HepG2 (cell line): ENCODE results near the gene LRRC28. TPM values are rescaled to one million over a fixed set of nuclear protein-coding genes. Genes with fewer than 3 reads are reported as not detected.

Source experiments
- ATAC-seq: fragments of 200-7000 bp; cut with Tn5 transposase; 3 replicates; pipeline ENCODE4 v1.9.1; 2020; ENCODE audit warnings: mild to moderate bottlenecking, moderate library complexity
- BruUV-seq: library from RNA; stranded (reverse); fragments of 400-500 nt; replicated peaks from 2 replicates; lab custom pipeline; 2021; lab: Mats Ljungman, UMichigan
- CTCF ChIA-PET: fragments of 300-600 bp; formaldehyde crosslinking; extraction: SDS; loops from one replicate; lab custom pipeline; 2021; ENCODE audit warnings: low total read pairs, inconsistent platforms, low intra/inter-chr PET ratio; lab: Yijun Ruan, JAX
- POLR2A ChIA-PET: fragments of 350-600 bp; sonication (Branson Sonifier 250); formaldehyde crosslinking; loops from one replicate; lab custom pipeline; 2020; ENCODE audit warnings: antibody characterized with exemption, inconsistent platforms; lab: Yijun Ruan, JAX
- DNase-seq: peaks from one replicate; pipeline ENCODE4 v3.0.0-alpha.2; 2015; ENCODE audit warnings: low spot score
- FAIRE-seq: peaks from 3 replicates; lab custom pipeline; 2011; peaks lifted over from hg19 to GRCh38; lab: Jason Lieb, UNC
- H2AFZ ChIP-seq: one replicate; pipeline ENCODE4 v1.6.1; 2011; ENCODE audit warnings: low read length, inconsistent platforms
- H3K27ac ChIP-seq: fragments of 300-600 bp; 3 replicates; pipeline ENCODE4 v1.8.0; 2011; ENCODE audit warnings: mixed run types, mild to moderate bottlenecking, mixed read lengths, low read length, inconsistent platforms; ENCODE audit not compliant: insufficient read depth; ENCODE audit errors: extremely low read length
- H3K27me3 ChIP-seq, 2 experiments: fragments of 200-600 bp in 1 of 2; 2 replicates in 1 of 2; 3 replicates in 1 of 2; pipeline versions ENCODE4 v1.6.0 to v1.8.0; 2011; ENCODE audit warnings: low read length in 2 of 2, mild to moderate bottlenecking in 2 of 2, moderate library complexity in 2 of 2, inconsistent platforms in 1 of 2; ENCODE audit not compliant: insufficient read depth in 2 of 2, control insufficient read depth in 1 of 2
- H3K36me3 ChIP-seq, 2 experiments: fragments of 200-600 bp in 1 of 2; replicated peaks in 1 of 2; 2 replicates in 1 of 2; 3 replicates in 1 of 2; pipeline versions ENCODE4 v1.5.1 to v1.8.0; 2011; ENCODE audit warnings: low read length in 2 of 2, inconsistent platforms in 1 of 2; ENCODE audit not compliant: insufficient read depth in 2 of 2, control insufficient read depth in 1 of 2
- H3K4me1 ChIP-seq: 2 replicates; pipeline ENCODE4 v1.5.1; 2012; ENCODE audit warnings: low read length, inconsistent platforms; ENCODE audit not compliant: insufficient read depth
- H3K4me2 ChIP-seq: 2 replicates; pipeline ENCODE4 v1.6.0; 2011; ENCODE audit warnings: low read depth, low read length, inconsistent platforms
- H3K4me3 ChIP-seq, 3 experiments: fragments of 200-600 bp in 1 of 3; sonication (generic), shearing (Covaris generic) in 1 of 3; replicated peaks in 1 of 3; 2 replicates each; pipeline ENCODE4 v1.5.1; 2011 to 2016; ENCODE audit warnings: low read length in 3 of 3, inconsistent platforms in 2 of 3, low read depth in 2 of 3, mild to moderate bottlenecking in 2 of 3, control low read depth in 1 of 3, mixed read lengths in 1 of 3; ENCODE audit not compliant: insufficient read depth in 1 of 3
- H3K79me2 ChIP-seq: one replicate; pipeline ENCODE4 v1.6.1; 2011; ENCODE audit warnings: low read length, inconsistent platforms; ENCODE audit not compliant: insufficient read depth
- H3K9ac ChIP-seq: 2 replicates; pipeline ENCODE4 v1.6.0; 2011; ENCODE audit warnings: mild to moderate bottlenecking, low read depth, low read length, inconsistent platforms; ENCODE audit not compliant: insufficient read depth
- H3K9me3 ChIP-seq: 2 replicates; pipeline ENCODE4 v1.5.1; 2012; ENCODE audit warnings: mild to moderate bottlenecking, low read length
- H4K20me1 ChIP-seq: 2 replicates; pipeline ENCODE4 v1.6.0; 2011; ENCODE audit warnings: inconsistent platforms, mild to moderate bottlenecking, low read length, moderate library complexity; ENCODE audit not compliant: insufficient read depth
- HMGXB4 ChIP-seq, 2 experiments: sonication (generic) in 1 of 2; formaldehyde crosslinking in 1 of 2; IDR thresholded peaks; 2 replicates each; pipeline versions ENCODE4 v1.4.0 to v1.6.1; 2018 to 2020; ENCODE audit warnings: missing genetic modification reagents in 2 of 2, borderline replicate concordance in 1 of 2, low read depth in 1 of 2, mild to moderate bottlenecking in 1 of 2, missing biosample characterization in 1 of 2
- HNF4G ChIP-seq, 2 experiments: sonication (generic) in 1 of 2; formaldehyde crosslinking in 1 of 2; IDR thresholded peaks; 2 replicates each; pipeline versions ENCODE4 v1.4.0 to v1.6.1; 2011 to 2020; ENCODE audit warnings: borderline replicate concordance in 2 of 2, low read depth in 2 of 2, mild to moderate bottlenecking in 2 of 2, low read length in 1 of 2, missing genetic modification reagents in 1 of 2, moderate library complexity in 1 of 2
- KDM5B ChIP-seq: sonication (generic); formaldehyde crosslinking; IDR thresholded peaks from 2 replicates; pipeline ENCODE4 v1.4.0; 2020; ENCODE audit warnings: missing genetic modification reagents, mild to moderate bottlenecking, borderline replicate concordance
- KLF6 ChIP-seq: IDR thresholded peaks from 2 replicates; pipeline ENCODE4 v1.8.0; 2016; ENCODE audit warnings: missing biosample characterization, missing genetic modification reagents
- LRRFIP1 ChIP-seq: sonication (generic); formaldehyde crosslinking; conservative IDR thresholded peaks from 2 replicates; pipeline ENCODE4 v1.4.0; 2020; ENCODE audit warnings: missing genetic modification reagents
- NFRKB ChIP-seq: fragments of 450-650 bp; IDR thresholded peaks from 2 replicates; pipeline ENCODE4 v1.6.1; 2017
- REPIN1 ChIP-seq: sonication (generic); formaldehyde crosslinking; IDR thresholded peaks from 2 replicates; pipeline ENCODE4 v1.8.0; 2022; ENCODE audit warnings: missing genetic modification reagents, low read depth, mild to moderate bottlenecking, borderline replicate concordance
- THAP7 ChIP-seq: sonication (generic); formaldehyde crosslinking; IDR thresholded peaks from 2 replicates; pipeline ENCODE4 v1.8.1; 2023; ENCODE audit warnings: mild to moderate bottlenecking, missing genetic modification reagents
- ZBED4 ChIP-seq: sonication (generic); formaldehyde crosslinking; IDR thresholded peaks from 2 replicates; pipeline ENCODE4 v1.4.0; 2020; ENCODE audit warnings: missing genetic modification reagents, borderline replicate concordance
- ZNF224 ChIP-seq: sonication (generic); formaldehyde crosslinking; IDR thresholded peaks from 2 replicates; pipeline ENCODE4 v1.5.0; 2020; ENCODE audit warnings: mild to moderate bottlenecking, missing genetic modification reagents
- ZNF576 ChIP-seq: sonication (generic); formaldehyde crosslinking; IDR thresholded peaks from 2 replicates; pipeline ENCODE4 v1.4.0; 2020; ENCODE audit warnings: mild to moderate bottlenecking, missing genetic modification reagents
- WGBS: methylation state at CpG from one replicate; pipeline ENCODE4 v1.1.6; 2017; ENCODE audit warnings: low lambda C conversion rate; 5-methylcytosine and 5-hydroxymethylcytosine counted together
- in situ Hi-C: cut with HindIII; loops from 2 replicates; pipeline ENCODE4 v1.10.0; 2017; ENCODE audit warnings: low pct_unique_long_range_greater_than_20kb; ENCODE audit not compliant: extremely low pct_ligation_motif_present
- intact Hi-C: fragments of 100-400 bp; cut with micrococcal nuclease; formaldehyde crosslinking; loops from one replicate; pipeline ENCODE4 v1.10.0; 2022; ENCODE audit not compliant: unreplicated experiment
- polyA plus RNA-seq, 8 experiments: library from polyadenylated mRNA; depleted of rRNA in 3 of 8; stranded (reverse) in 7 of 8; unstranded in 1 of 8; fragments of >200 nt; fragmentation: Illumina TruSeq in 4 of 8; extraction: Trizol in 4 of 8; gene quantifications; 2 replicates each; pipeline versions ENCODE4 v1.2.1 to v1.2.3, GENCODE V29; 2011 to 2016; ENCODE audit warnings: low read depth in 4 of 8, missing spikeins in 1 of 8, mixed read lengths in 1 of 8; ENCODE audit not compliant: insufficient read depth in 1 of 8
- total RNA-seq, 5 experiments: library from RNA; depleted of rRNA; stranded (reverse); fragments of >200 nt; fragmentation: Illumina TruSeq; extraction: Trizol; gene quantifications; 2 replicates each; pipeline ENCODE4 v1.2.3, GENCODE V29; 2016; ENCODE audit warnings: low read depth in 1 of 5

LRRC28 gene
- total and polyA plus RNA-seq, 2 of the 13 experiments (the other 11 are each of a cell fraction or from before 2014, with no cell fraction given), result 17.5 to 21.3 TPM

- CTCF ChIA-PET, result no interaction called here
- ATAC-seq, result peak; percentile 36
- H3K79me2 ChIP-seq, result no peaks in the 10 kb centered on the region
- H3K36me3 ChIP-seq, result no peaks in the 10 kb centered on the region
- no peak overlapping the region for H2AFZ ChIP-seq
- 42% methylated on average over 7 of the region's 15 CpGs for WGBS
- intact Hi-C loops (no loop called here), in situ Hi-C loops (loop anchor here (10.0 kb wide), 1 partner anchor 132 kb away; the partner anchor contains the start of gene MEF2A)
- peaks cover 34% of the 10 kb centered on the region for H3K4me1 ChIP-seq
- H3K27me3 ChIP-seq, result peaks cover 5 to 65% of the 10 kb centered on the region in 2 experiments; a peak in 4 of 5 replicates
- H3K9me3 ChIP-seq, result no peaks in the 10 kb centered on the region
- POLR2A ChIA-PET, result interaction anchor here (0.6 kb wide), 1 partner anchor 222 kb away, joined by 3 read pairs; no protein-coding TSS in a partner anchor
- H3K4me2 ChIP-seq, result peak overlapping the region; percentile 38; the same call in 1 of the 2 replicates
- no peak for FAIRE-seq
- no TSS peak for BruUV-seq
- H3K9ac ChIP-seq, result no peak overlapping the region
- DNase-seq, result no peak
- no peaks in the 10 kb centered on the region for H4K20me1 ChIP-seq
- H3K4me3 ChIP-seq, result peak overlapping the region in 1 of 3 experiments; percentile 15; a peak in 1 of 6 replicates
- no peak overlapping the region for H3K27ac ChIP-seq
- no peak for TF ChIP-seq ZBED4 (CRISPR knock-in tag)
- no peak for TF ChIP-seq ZNF224 (CRISPR knock-in tag)
- no peak for TF ChIP-seq KDM5B
- no peak for TF ChIP-seq REPIN1 (CRISPR knock-in tag)
- no peak for TF ChIP-seq HNF4G (IDR thresholded peaks at IDR 0.05; ENCODE audit: borderline replicate concordance, low read depth, low read length)
- TF ChIP-seq HNF4G (CRISPR knock-in tag; IDR thresholded peaks at IDR 0.05; ENCODE audit: borderline replicate concordance, low read depth), result no peak
- no peak for TF ChIP-seq LRRFIP1 (CRISPR knock-in tag)
- no peak for TF ChIP-seq KLF6 (CRISPR knock-in tag)
- TF ChIP-seq HMGXB4 (CRISPR knock-in tag; IDR thresholded peaks at IDR 0.05; ENCODE audit: borderline replicate concordance in 1 of 2, low read depth in 1 of 2), result no peak
- TF ChIP-seq NFRKB, result no peak
- TF ChIP-seq THAP7 (CRISPR knock-in tag), result no peak
- TF ChIP-seq ZNF576 (CRISPR knock-in tag), result no peak
These were observed 181.2 kb downstream of the LRRC28 start for GRCh38 chr15:99432271-99433025.
